GM19238 (cell line): ENCODE data around the gene CHMP1B.
"Not testable (repeated sequence)": the region's sequence is repeated elsewhere in the genome, so short reads cannot be mapped to it uniquely, and the experiment has no call there.

Experiments
- DNase-seq: peaks from one replicate; pipeline ENCODE4 v3.0.0; 2011; ENCODE audit warnings: low spot score; ENCODE audit not compliant: insufficient read length

The CHMP1B gene

DNA sequence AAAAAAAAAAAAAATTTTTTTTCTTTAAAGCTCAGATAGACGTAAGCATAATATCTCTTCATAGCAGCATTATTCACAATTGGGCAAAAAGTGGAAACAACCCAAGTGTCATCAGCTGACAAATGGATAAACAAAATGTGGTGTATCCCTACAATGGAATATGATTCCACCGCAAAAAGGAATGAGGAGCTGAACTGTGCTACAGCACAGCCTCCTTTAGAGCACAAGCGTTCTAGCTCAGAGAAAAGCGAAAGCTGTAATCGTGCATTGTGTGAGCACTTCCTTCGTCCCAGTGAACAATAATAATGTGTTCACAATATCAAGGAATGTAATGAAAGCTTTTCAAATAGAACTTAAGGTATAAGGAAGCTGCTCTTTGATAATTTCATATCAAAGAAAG, 11.7 kb upstream of the CHMP1B start:
- no peak for DNase-seq

DNA sequence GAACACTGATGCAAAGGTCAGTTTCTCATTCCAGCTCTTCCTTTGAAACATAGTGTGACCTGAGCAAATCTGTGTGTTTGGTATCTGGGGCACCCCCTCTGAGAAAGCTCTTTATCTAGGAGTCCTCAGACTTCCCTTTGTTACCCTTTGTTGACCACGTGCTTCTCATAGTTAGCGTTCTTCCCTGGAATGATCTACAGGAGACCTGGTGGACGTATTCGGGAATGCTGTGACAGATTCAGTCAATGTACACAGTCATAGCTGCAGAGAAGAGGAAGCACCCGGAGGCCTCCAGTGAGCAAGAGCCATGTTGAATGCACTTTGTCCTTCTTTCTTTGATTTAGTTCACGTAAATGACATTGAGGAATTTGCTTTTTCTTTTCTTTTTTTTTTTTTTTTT, 10.7 kb upstream of the CHMP1B start:
- DNase-seq, result no peak

DNA sequence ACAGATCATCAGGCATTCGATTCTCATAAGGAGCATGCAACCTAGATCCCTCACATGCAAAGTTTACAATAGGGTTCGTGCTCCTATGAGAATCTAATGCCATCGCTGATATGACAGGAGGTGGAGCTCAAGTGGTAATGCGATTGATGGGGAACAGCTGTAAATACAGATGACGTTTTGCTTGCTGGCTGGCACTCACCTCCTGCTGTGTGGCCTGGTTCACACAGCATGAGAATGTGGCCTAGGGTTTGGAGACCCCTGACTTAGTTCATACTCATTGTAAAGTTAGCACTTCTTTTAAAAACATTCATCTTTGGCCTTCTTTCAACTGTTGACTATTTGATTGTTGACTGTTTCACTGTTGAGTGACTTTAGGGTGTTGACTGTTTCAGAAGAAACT, 8.7 kb upstream of the CHMP1B start:
- no peak for DNase-seq

DNA sequence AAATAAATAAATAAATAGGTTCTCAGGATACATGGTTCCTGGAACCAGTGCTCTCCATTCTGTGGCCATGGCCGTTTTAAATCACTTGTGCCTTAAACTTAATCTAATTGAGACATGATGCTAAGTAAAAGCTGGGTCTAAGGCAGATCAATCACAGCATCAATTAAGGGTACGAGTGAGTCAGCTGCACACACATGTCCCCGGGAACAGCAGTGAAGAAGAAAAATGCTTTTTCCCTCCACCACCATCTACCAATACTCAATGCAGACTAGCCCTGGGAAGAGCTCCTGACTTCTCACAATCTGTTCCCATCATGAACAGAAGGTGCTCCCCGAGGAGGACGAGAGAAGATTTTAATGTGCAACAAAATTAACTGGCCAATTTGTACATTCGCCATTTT, 6.8 kb upstream of the CHMP1B start:
- no peak for DNase-seq

DNA sequence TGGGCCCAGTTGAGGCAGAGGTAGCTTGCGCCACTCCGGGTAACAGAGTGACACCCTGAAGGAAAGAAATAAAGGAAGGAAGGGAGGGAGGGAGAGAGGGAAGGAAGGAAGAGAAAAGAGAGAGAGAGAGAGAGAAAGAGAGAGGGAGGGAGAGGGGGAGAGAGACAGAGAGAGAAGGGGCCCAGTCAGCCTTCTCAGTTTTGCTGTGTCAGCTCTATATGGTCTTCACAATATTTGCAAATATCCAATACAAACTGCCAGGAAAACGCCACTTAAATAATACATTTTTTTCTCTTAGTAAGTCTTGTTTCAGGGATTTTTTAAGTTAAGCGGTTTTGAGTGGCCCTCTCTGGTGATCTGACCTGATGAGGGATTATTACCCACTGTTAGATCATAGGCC, 5.6 kb upstream of the CHMP1B start:
- DNase-seq, result no peak

DNA sequence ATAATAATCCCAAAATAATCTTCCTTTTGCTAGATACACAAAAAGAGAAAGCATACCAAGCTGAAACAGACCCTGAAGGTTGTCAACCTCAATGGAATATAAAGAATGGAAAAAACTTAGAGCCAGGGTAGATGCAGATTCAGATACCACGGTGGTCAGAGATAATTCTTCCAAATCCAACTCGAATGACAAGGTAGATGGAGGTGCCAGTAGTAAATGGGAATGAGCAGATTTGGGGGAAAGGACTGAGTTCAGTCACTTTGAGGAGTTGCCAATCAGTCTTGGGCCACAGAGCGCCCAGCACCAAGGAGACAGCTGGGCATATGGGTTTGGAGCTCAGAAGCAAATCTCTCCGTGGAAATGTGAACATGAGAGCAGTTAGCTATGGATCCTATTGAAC, 3.4 kb upstream of the CHMP1B start:
- no peak for DNase-seq

DNA sequence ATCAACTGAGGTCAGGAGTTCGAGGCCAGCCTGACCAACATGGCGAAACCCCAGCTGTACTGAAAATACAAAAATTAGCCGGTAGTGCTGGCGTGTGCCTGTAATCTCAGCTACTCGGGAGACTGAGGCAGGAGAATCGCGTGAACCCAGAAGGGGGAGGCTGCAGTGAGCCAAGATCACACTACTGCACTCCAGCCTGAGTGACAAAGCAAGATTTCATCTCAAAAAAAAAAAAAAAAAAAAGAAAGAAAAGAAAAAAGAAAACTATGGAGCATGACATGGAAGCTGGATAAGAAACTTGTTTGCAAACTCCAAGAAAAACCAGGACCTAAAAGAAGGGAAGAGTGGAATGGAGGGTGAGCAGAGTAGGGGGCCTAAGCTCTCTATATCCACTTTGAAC, 1.9 kb upstream of the CHMP1B start:
- no peak for DNase-seq

DNA sequence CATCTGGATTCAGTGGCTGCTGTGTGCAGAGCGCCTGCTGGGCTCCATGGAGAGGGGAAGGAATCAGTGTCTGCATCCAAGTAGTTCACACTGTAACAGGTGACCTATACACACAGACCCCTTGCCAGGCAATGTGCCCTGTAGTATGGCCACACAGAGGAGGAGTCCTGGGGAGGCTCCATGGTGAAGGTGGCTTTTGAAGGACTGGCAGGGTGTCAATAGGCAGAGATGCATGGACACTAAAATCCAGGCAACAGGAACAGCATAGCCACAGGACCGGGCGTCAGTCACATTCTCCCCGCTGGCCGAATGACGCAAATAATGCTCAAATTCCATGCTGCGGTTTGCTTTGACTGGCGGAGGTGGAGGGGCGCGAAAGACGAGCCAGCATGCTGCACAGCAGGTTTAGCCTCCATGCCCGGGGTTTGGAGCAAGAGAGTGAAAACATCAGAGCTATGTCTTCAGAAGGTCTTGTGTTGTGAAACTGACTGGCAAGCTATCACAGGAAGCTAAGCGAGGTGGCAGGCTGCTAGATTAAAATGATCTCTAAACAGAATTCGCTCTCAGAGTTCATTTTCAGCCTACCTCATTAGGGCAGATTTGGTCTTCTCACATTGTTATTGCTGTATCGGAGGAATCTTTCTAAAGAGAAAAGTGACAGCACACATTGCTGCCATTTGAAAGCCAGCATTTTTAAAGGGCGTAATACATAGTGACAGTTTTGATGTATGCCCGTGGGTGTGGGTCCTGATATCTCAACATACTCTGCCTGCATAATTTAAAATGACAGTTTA, 1.2 kb upstream of the CHMP1B start:
- DNase-seq, result no peak

DNA sequence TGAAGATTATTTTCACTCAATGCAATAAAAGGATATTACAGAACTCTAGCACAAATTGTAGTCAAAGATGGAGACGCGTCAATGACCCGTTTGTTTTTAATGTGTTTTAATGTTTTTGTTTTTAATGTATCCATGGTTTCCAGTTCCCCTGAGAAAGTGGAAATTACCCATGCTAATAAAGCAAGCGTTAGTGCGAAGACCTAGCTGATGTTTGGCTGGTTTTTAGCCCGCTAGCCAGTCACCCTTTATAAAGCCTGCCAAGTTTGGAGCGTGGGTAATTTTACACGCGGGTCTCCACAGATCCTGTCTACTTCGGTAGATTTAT, 430 bp upstream of the CHMP1B start:
- no peak for DNase-seq

DNA sequence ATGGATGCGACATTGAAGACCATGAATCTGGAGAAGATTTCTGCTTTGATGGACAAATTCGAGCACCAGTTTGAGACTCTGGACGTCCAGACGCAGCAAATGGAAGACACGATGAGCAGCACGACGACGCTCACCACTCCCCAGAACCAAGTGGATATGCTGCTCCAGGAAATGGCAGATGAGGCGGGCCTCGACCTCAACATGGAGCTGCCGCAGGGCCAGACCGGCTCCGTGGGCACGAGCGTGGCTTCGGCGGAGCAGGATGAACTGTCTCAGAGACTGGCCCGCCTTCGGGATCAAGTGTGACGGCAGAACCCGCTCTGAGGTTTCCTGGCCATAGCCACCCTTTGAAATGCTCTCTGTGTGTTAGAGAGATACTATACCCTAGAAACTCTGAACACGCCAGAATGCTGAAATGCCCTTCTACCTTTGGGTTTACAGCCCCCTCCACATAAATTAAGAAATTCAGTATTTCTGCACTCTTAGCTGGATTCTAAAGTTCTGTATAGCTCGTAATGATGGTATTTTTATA, 659 bp downstream of the CHMP1B start:
- DNase-seq, result no peak

DNA sequence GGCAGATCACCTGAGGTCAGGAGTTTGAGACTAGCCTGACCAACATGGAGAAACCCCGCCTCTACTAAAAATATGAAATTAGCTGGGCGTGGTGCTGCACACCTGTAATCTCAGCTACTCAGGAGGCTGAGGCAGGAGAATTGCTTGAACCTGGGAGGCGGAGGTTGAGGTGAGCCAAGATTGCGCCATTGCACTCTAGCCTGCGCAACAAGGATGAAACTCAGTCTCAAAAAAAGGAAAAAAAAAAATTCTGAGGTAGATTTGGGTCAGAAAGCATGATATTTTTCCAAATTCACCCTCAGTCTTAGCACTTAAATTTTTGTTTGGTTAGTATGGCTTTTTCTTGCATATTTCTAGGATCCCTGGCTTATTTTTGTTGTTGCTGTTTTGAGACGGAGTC, 3.3 kb downstream of the CHMP1B start:
- not testable (repeated sequence) for DNase-seq

DNA sequence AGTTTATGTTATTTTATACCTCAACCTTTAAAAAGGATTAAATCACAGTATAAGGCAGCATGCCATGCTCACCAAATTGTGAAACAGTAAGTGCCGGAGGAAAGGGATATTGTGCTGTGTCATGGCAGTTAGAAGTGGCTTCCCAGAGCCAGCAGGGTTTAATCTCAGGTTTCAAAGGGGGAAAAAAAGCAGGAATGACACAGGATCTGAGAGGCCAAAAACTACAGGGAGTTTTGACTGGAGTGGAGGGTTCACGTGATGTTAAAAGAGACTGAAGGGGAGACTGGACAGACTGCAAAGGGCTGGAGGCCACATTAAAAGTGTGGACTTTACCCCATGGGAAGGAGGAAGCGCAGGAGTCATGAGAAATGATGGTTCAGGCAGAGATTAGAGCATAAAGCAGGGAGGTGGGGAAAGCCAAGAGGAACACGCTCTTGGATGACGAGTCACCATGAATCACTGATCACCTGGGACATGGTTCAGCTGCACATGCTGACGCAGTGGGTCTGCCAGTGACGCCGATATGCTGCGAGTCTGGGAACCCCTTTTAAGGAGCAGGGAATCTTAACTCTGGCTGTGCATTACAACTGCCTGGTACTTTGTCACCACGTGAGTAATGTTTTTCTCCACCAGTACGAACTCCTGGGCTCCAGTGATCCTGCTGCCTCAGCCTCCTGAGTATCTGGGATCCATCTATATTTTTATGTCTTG, 6.1 kb downstream of the CHMP1B start:
- DNase-seq, result no peak

DNA sequence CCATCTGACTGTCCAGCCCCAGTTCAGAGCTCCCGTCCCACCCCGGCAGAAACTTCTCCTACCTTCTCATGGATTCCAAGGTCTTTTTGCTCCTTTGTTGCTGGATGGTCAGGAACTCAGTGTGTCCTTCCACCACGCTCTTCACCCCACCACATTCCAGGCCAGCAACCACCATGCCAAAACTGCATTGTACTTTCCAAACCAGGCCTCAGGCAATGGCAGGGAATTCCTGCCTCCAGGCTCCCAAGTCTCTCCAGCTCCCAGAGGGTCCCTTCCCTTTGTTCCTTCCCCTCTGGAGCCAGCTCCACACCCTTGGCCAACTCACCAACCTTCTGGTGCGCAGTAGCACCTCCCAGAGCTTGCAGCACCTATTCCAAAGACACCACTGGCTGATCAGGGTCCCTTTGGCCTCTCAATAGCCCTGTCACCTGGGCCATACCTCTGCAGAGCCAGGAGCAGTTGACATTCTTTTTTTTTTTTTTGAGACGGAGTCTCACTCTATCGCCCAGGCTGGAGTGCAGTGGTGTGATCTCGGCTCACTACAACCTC, 8.1 kb downstream of the CHMP1B start:
- DNase-seq, result no peak

DNA sequence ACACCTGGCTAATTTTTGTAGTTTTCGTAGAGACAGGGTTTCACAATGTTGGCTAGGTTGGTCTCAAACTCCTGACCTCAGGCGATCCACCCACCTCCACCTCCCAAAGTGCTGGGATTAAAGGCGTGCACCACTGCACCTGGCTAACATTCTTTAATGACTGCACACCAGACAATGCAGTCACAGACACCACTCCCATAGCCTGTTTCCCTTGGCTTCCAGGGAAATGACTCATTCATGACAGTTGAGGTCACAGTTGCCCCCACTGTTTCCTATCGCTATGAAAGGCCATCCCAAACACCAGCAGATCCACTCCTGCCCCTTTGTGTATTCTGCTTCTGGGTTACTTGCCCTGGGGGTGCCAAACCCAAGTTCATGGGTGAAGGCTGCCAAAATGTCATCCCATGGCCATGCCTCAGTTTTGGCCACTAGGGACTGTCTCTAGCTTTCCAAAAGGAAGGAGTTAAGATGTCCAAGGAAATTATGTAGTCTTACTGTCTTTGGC, 8.7 kb downstream of the CHMP1B start:
- DNase-seq, result no peak

DNA sequence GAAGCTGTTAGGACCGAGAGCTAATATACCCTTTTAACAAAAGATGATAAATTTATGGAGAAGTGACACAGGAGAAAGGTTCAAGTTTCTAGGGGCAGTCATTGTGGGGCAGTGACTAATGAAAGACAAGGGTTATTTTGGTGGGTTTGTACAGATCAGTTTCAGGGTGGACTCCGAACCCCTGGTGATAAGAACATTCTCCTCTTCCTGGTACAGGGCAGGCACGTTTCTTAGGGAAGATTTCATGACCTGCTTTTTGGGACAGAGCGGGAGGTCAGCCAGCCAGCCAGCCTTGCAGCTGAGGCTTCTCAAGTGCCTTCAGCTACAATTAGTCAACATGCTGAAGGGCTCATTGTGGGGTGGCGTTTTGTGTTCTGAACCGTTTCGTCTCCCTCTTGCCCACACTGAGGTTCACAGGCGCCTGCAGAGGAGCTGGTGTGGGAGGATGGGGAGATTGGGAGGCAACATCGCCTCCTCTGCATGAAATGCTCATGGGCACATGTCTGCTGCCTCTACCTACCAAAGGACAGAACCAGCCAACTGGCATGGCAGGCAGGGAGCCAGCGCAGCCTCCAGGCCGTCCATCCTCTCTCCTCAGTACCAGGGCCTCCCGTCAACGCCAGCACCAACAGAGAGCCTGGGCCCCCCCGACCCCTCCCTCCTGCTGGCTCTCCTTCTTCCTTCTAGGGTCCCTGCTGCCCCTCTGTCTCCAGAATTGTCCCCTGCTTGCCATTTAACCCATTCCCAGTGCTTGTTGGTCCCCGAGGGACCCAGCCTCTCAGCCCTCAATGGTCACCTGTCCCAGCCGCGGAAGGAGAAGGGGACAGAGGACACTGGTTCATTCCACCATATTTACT, 9.6 kb downstream of the CHMP1B start:
- DNase-seq, result no peak

DNA sequence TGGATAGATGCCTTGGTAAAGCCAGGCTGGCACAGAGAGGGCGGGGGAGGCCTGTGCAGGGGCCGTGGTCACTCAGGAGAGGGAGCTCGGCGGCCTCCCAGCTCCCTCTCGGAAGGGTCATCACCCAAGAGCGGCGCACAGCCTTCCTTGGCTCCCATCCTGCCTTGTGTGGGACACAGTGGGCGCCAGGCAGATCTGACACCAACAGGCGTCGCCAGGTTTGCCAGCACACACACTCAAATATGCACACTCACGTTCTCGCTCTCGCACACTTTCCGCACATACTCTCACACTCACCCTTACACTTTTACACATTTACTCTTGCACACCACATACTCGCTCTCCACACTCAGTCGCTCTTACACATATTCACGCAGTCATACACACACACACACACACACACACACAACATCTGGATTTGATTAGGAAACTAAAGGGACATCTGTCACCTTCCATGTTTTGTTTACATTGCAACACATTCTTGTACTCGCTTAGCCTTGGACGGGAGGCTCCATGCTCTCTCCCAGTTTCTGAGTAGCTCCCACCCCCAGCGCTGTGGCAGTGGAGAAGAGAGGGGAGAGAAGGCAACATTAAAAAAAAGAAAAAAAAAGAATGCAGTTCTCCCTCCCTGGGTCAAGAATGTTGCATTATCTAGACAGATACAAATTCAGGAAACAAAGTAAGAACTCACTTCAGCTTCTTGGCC, 10.5 kb downstream of the CHMP1B start:
- DNase-seq, result no peak

DNA sequence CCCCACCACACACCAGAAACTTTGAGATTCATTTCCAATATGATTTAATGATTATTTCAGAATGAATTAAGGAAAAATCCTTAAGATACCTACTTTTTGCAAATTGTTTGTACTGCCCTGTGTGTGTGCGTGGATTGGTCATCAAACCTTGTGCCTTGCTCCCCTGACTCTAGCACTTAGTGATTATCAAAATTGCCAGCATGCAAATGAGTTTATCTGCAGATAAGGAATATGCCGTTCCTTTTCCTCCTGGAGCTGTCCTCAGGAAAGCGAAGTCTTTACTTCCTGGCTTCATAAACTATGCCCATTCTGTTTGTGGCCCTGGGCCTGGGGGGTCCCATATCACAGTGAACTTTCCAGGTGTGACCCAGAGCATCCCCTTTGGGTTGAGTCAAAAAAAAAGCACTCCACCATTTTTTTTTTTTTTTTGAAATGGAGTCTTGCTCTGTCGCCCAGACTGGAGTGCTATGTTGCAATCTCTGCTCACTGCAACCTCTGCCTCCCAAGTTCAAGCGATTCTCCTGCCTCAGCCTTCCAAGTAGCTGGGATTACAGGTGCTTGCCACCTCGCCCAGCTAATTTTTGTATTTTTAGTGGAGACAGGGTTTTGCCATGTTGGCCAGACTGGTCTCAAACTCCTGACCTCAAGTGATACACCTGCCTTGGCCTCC, 11.4 kb downstream of the CHMP1B start:
- no peak for DNase-seq

DNA sequence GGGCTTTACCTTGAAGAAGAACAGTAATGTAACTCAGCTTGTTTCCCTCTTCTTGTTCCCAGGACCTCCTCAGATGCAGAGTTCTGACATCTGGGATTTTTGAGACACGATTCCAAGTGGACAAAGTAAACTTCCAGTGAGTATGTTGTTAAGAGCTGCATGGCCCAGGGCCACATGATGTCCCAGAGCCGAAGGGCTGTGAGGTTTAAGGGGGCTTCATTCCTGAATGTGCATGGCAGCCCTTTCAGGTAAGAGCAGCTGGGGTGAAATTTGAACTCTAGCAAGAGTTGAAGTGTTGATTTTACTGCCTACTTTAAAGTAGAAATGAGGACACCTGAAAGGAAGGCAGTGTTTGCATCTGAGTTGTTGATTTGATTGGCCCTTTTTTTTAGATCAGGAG, 13.3 kb downstream of the CHMP1B start:
- no peak for DNase-seq

DNA sequence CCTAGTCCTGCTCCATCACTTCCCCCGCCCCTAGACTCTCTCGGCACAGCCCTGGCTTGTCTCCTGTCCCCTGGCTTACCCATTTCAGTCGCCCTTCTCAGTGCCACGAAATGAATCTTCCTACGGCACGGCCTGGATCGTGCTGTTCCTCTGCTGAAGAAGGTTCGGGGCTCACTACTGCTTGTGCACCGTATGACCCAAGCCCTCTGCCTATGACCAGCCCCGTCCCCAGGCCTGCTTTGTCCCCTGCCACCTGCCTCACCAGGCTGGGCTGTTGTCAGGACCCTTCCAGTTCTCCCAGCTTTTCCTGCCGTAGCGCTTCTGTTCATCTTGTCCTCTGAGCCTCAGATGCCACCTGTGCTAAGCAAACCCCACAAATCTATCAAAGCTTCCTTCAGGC, 13.9 kb downstream of the CHMP1B start:
- no peak for DNase-seq

DNA sequence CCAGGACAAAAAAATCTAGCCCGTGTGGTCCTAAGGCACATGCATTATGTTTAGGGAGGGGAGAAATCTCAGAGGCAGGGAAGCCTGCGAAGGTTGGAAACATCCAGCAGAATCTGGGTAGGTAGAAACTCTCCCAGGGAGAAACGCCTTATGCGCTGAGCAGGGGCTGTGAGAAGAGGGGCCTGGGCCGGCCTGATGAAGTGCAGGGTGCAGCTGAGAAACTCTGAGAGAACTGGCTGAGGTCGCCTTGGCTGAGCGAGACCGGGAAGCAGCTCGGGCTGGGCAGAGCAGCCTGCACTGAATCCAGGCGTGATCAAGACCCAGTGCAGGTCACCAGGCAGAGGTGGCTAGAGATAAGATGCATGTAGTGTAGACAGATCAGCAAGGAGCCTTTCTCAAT, 15.1 kb downstream of the CHMP1B start:
- no peak for DNase-seq
